ENCODE measurements around the gene TBC1D5. TPM values are rescaled to one million over a fixed set of nuclear protein-coding genes. Genes with fewer than 3 reads are reported as not detected.

The TBC1D5 gene
- total RNA-seq, 3 donors from 2014 or later, result 70.1 to 109 (median 90.1) TPM

- TF ChIP-seq POLR2A (IDR thresholded peaks at IDR 0.05), result no peak
- DNase-seq (ENCODE audit: low spot score in 2 of 2), result no peak
- Histone ChIP-seq H3K27me3 (no peaks in the 10 kb centered on the region), H3K27ac (no peak overlapping the region), H3K4me1 (no peaks in the 10 kb centered on the region), H3K36me3 (no peaks in the 10 kb centered on the region), H3K4me3 (no peak overlapping the region), H3K9me3 (no peaks in the 10 kb centered on the region)
- intact Hi-C loops (cut with DNase I; ENCODE audit: low total_unique reads), result no loop called here
Measured at GRCh38 chr3:17290894-17291293, 451.5 kb downstream of the TBC1D5 start.

GRCh38 chr3:17288839-17289399 lies 453.5 kb downstream of the TBC1D5 start:
- TF ChIP-seq, protein P1, sequence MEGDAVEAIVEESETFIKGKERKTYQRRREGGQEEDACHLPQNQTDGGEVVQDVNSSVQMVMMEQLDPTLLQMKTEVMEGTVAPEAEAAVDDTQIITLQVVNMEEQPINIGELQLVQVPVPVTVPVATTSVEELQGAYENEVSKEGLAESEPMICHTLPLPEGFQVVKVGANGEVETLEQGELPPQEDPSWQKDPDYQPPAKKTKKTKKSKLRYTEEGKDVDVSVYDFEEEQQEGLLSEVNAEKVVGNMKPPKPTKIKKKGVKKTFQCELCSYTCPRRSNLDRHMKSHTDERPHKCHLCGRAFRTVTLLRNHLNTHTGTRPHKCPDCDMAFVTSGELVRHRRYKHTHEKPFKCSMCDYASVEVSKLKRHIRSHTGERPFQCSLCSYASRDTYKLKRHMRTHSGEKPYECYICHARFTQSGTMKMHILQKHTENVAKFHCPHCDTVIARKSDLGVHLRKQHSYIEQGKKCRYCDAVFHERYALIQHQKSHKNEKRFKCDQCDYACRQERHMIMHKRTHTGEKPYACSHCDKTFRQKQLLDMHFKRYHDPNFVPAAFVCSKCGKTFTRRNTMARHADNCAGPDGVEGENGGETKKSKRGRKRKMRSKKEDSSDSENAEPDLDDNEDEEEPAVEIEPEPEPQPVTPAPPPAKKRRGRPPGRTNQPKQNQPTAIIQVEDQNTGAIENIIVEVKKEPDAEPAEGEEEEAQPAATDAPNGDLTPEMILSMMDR (IDR thresholded peaks at IDR 0.05), result no peak
- TF ChIP-seq POLR2AphosphoS5 (IDR thresholded peaks at IDR 0.05), result no peak
- TF ChIP-seq POLR2A (IDR thresholded peaks at IDR 0.05), result no peak
- no peak for DNase-seq (ENCODE audit: low spot score in 2 of 2)
- Histone ChIP-seq H3K4me1 (no peaks in the 10 kb centered on the region), H3K27me3 (no peaks in the 10 kb centered on the region), H3K9me3 (no peaks in the 10 kb centered on the region), H3K36me3 (no peaks in the 10 kb centered on the region), H3K27ac (no peak overlapping the region), H3K4me3 (no peak overlapping the region)
- intact Hi-C loops (cut with DNase I; ENCODE audit: low total_unique reads), result no loop called here

- TF ChIP-seq POLR2AphosphoS5 (IDR thresholded peaks at IDR 0.05) (no peak), POLR2A (IDR thresholded peaks at IDR 0.05) (no peak)
- TF ChIP-seq, protein P1 (IDR thresholded peaks at IDR 0.05), result no peak
- intact Hi-C loops (cut with DNase I; ENCODE audit: low total_unique reads), result no loop called here
- Histone ChIP-seq H3K4me3 (no peak overlapping the region), H3K4me1 (no peaks in the 10 kb centered on the region), H3K9me3 (no peaks in the 10 kb centered on the region), H3K27ac (no peak overlapping the region), H3K27me3 (no peaks in the 10 kb centered on the region), H3K36me3 (no peaks in the 10 kb centered on the region)
- no peak for DNase-seq (ENCODE audit: low spot score in 2 of 2)
Measured at GRCh38 chr3:17287006-17287689, 455.3 kb downstream of the TBC1D5 start.

DNA sequence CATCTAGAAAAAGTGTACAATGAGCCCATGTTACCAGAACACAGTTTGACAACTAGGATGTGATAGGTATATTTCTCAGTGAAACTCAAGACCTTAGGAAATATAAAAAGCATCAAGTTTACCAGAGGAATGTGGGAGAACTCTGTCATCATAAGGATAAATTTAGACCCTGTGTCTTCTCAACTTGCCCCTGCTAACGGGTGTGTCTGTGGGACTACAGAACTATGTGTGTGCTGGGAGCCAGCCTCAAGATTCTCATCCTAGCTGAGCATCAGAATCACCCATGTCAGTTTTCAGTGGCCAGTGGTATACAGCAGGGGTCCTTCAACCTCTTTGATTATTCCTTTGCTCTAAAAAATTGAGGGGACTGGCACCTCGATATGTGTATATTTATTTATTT lies 464.4 kb downstream of the TBC1D5 start:
- no peak overlapping the region for H3K4me3 ChIP-seq
- no peak for DNase-seq (ENCODE audit: low spot score in 2 of 2)
- TF ChIP-seq, protein P1 (IDR thresholded peaks at IDR 0.05), result no peak
- TF ChIP-seq POLR2AphosphoS5 (IDR thresholded peaks at IDR 0.05), result no peak
- TF ChIP-seq POLR2A (IDR thresholded peaks at IDR 0.05), result no peak
- no peak overlapping the region for H3K27ac ChIP-seq
- H3K36me3 ChIP-seq, result no peaks in the 10 kb centered on the region
- H3K9me3 ChIP-seq, result no peaks in the 10 kb centered on the region
- no peaks in the 10 kb centered on the region for H3K27me3 ChIP-seq
- intact Hi-C loops (cut with DNase I; ENCODE audit: low total_unique reads), result no loop called here
- no peaks in the 10 kb centered on the region for H3K4me1 ChIP-seq

DNA sequence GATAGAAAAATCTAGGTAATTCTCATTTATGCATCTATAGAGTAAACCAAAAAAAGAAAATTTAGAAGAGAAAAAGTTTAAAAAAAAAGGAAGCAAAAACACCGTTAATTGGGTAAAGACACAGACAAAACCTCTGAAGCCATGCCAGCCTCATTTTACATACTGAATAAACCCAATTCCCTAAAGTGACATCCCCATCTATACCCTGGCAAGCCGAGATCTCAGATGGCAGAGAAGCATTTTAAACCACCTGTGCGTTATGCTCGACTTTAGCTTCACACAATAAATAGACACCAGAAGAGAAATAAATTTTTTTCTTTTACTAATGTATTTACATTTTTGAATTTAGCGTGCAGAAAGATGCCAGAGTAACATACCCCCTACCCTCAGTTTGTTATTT lies 475.6 kb downstream of the TBC1D5 start:
- TF ChIP-seq, protein P1 (IDR thresholded peaks at IDR 0.05), result no peak
- no peak for TF ChIP-seq POLR2AphosphoS5 (IDR thresholded peaks at IDR 0.05)
- TF ChIP-seq POLR2A (IDR thresholded peaks at IDR 0.05), result no peak
- H3K9me3 ChIP-seq, result no peaks in the 10 kb centered on the region
- no peaks in the 10 kb centered on the region for H3K36me3 ChIP-seq
- no peaks in the 10 kb centered on the region for H3K27me3 ChIP-seq
- no peak overlapping the region for H3K27ac ChIP-seq
- no peak overlapping the region for H3K4me3 ChIP-seq
- H3K4me1 ChIP-seq, result no peaks in the 10 kb centered on the region
- no peak for DNase-seq (ENCODE audit: low spot score in 2 of 2)
- intact Hi-C loops (cut with DNase I; ENCODE audit: low total_unique reads), result no loop called here

Measured in breast epithelium (tissue), 4 donors.